ENCODE measurements around the gene SLC17A8.

SLC17A8 gene

DNA sequence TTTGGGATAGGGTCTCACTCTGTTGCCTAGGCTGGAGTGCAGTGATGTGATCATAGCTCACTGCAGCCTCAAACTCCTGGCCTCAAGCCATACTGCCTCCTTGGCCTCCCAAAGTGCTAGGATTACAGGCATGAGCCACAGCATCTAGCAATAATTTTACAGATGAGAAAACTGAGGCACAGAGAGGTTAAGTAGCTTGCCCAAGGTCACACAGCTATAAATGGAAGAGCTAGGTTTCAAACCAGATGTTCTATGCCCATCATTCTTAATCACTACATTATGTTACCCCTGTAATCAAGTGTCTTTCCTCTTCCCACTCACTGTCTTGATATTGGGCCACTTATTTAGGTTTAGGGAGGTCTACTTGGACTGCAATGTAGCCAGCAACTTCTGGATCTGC, 3.6 kb downstream of the SLC17A8 start:
- no peaks in the 10 kb centered on the region for H3K4me1 ChIP-seq
- H3K9me3 ChIP-seq = no peaks in the 10 kb centered on the region
- H3K27ac ChIP-seq = no peak overlapping the region
- no peaks in the 10 kb centered on the region for H3K36me3 ChIP-seq
- DNase-seq = no peak
- intact Hi-C loops (cut with DNase I; ENCODE audit: low total_unique reads) = no loop called here
- TF ChIP-seq, protein P1, sequence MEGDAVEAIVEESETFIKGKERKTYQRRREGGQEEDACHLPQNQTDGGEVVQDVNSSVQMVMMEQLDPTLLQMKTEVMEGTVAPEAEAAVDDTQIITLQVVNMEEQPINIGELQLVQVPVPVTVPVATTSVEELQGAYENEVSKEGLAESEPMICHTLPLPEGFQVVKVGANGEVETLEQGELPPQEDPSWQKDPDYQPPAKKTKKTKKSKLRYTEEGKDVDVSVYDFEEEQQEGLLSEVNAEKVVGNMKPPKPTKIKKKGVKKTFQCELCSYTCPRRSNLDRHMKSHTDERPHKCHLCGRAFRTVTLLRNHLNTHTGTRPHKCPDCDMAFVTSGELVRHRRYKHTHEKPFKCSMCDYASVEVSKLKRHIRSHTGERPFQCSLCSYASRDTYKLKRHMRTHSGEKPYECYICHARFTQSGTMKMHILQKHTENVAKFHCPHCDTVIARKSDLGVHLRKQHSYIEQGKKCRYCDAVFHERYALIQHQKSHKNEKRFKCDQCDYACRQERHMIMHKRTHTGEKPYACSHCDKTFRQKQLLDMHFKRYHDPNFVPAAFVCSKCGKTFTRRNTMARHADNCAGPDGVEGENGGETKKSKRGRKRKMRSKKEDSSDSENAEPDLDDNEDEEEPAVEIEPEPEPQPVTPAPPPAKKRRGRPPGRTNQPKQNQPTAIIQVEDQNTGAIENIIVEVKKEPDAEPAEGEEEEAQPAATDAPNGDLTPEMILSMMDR (IDR thresholded peaks at IDR 0.05) = no peak
- no peak overlapping the region for H3K4me3 ChIP-seq
- peaks cover 0 to 12% of the 10 kb centered on the region in 2 donors for H3K27me3 ChIP-seq

DNA sequence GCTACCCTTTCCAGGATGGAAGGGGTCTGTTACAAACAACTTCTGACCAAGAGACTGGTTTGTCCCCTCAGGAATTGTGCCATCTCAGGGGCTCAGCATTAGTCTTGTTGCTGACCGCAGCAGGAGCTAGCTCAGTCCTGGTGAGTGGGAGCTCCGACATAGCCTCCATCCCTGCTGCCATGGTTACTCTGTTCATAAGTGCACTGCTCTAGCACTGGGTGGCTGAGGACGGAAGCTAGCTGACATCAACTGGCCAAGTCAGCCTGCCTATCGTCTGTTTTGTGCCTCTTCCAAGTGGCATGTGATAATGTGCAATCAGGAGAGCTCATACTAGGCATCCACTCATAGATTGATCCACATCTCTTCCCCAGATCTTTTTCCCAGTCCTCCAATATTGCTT, 7.5 kb downstream of the SLC17A8 start:
- H3K4me3 ChIP-seq = no peak overlapping the region
- TF ChIP-seq, protein P1 (IDR thresholded peaks at IDR 0.05) = no peak
- intact Hi-C loops (cut with DNase I; ENCODE audit: low total_unique reads) = no loop called here
- H3K4me1 ChIP-seq = no peaks in the 10 kb centered on the region
- H3K27me3 ChIP-seq = peaks cover 0 to 7% of the 10 kb centered on the region in 2 donors
- no peaks in the 10 kb centered on the region for H3K9me3 ChIP-seq
- no peak for DNase-seq
- H3K36me3 ChIP-seq = no peaks in the 10 kb centered on the region
- H3K27ac ChIP-seq = no peak overlapping the region

DNA sequence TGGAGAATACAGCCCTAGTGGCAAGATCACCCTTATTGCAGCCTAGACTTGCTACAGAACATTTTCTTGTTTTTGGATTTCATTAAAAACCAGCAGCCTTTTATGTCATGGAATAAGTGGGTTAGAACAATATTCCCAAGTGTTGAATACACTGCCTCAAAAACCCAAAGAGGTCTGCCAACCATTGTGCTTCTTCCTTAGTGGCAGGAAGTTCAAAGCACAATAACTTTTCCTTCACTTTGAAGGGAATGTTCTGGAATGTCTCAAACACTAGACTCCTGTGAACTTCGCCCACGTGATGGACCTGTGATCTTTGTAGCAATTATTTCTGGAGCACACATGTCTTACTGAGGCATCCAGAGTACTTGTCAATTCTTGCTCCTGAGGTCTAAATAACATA, 8.5 kb downstream of the SLC17A8 start:
- Histone ChIP-seq H3K9me3 (no peaks in the 10 kb centered on the region), H3K36me3 (no peaks in the 10 kb centered on the region), H3K27me3 (peaks cover 0 to 7% of the 10 kb centered on the region in 2 donors), H3K4me3 (no peak overlapping the region), H3K27ac (no peak overlapping the region), H3K4me1 (no peaks in the 10 kb centered on the region)
- TF ChIP-seq, protein P1 (IDR thresholded peaks at IDR 0.05) = no peak
- intact Hi-C loops (cut with DNase I; ENCODE audit: low total_unique reads) = no loop called here
- no peak for DNase-seq

DNA sequence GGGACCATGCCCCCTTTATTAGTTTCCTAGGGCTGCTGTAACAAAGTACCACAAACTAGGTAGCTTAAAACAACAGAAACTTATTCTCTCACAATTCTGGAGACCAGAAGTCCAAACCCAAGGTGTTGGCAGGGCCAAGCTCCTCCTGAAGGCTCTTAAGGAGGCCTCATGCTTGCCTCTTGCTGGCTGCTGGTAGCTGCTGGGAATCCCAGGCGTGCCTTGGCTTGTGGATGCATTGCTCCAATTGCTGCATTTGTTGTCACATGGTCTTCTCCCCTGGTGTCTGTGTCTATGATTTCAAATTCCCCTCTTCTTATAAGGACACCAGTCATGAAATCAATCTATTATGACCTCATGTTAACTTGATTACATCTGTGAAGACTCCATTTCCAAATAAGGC, 11.2 kb downstream of the SLC17A8 start:
- DNase-seq = no peak
- Histone ChIP-seq H3K36me3 (no peaks in the 10 kb centered on the region), H3K4me1 (no peaks in the 10 kb centered on the region), H3K27ac (no peak overlapping the region), H3K4me3 (no peak overlapping the region), H3K9me3 (no peaks in the 10 kb centered on the region), H3K27me3 (no peaks in the 10 kb centered on the region)
- TF ChIP-seq, protein P1 (IDR thresholded peaks at IDR 0.05) = no peak
- intact Hi-C loops (cut with DNase I; ENCODE audit: low total_unique reads) = no loop called here

DNA sequence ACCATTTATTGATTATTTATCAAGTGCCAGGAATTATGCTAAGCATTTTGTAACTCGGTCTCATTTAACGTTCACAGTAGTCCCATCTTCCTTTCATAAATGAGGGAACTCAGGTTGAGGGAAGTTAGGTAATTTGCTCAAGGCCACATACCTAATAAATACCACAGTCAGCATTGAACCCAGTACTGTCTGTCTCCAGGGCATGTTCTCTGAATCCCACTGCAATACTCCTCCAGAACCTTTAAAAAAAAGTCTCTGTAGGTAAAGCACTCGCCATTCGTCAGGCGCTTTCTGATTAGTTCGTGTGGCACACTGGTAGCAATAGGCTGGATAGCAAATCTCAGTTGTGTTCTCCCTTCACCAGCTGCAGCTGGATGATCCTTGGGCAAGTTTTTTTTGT, 14.3 kb downstream of the SLC17A8 start:
- H3K4me1 ChIP-seq = no peaks in the 10 kb centered on the region
- intact Hi-C loops (cut with DNase I; ENCODE audit: low total_unique reads) = no loop called here
- no peaks in the 10 kb centered on the region for H3K27me3 ChIP-seq
- no peak overlapping the region for H3K27ac ChIP-seq
- no peaks in the 10 kb centered on the region for H3K9me3 ChIP-seq
- no peaks in the 10 kb centered on the region for H3K36me3 ChIP-seq
- DNase-seq = no peak
- TF ChIP-seq, protein P1 (IDR thresholded peaks at IDR 0.05) = no peak
- no peak overlapping the region for H3K4me3 ChIP-seq
